Lung (tissue), 12 donors: Measurements from ENCODE around the gene C4orf50. TPM values are rescaled to one million over a fixed set of nuclear protein-coding genes. Genes with fewer than 3 reads are reported as not detected.
A peak's percentile ranks its signal among the peaks of the same experiment; 100 is the strongest.

ENCODE experiments used
- ATAC-seq: fragments of 200-7000 bp; cut with Tn5 transposase; one replicate; pipeline ENCODE4 v1.9.1; 2020; ENCODE audit warnings: moderate number of reproducible peaks; ENCODE audit not compliant: insufficient read depth, low FRiP score
- DNase-seq, 3 donors: peaks; one replicate each; pipeline ENCODE4 v3.0.0-alpha.2; 2013 to 2017
- H3K27ac ChIP-seq, 2 donors: one replicate each; pipeline ENCODE4 v1.5.1; 2013; ENCODE audit warnings: mild to moderate bottlenecking in 2 of 2, moderate library complexity in 2 of 2, control low read depth in 1 of 2, inconsistent platforms in 1 of 2, low read depth in 1 of 2, low read length in 1 of 2
- H3K27me3 ChIP-seq, 3 donors: one replicate each; pipeline ENCODE4 v1.5.1; 2013; ENCODE audit warnings: low read length in 2 of 3; ENCODE audit not compliant: control insufficient read depth in 3 of 3, insufficient read depth in 3 of 3
- H3K36me3 ChIP-seq, 4 donors: one replicate each; pipeline ENCODE4 v1.5.1; 2013; ENCODE audit warnings: low read length in 4 of 4, mild to moderate bottlenecking in 1 of 4, moderate library complexity in 1 of 4; ENCODE audit not compliant: control insufficient read depth in 4 of 4, insufficient read depth in 4 of 4
- H3K4me1 ChIP-seq, 5 donors: one replicate each; pipeline ENCODE4 v1.5.1; 2013; ENCODE audit warnings: low read length in 5 of 5, mild to moderate bottlenecking in 2 of 5, moderate library complexity in 1 of 5; ENCODE audit not compliant: control insufficient read depth in 5 of 5, insufficient read depth in 5 of 5
- H3K4me3 ChIP-seq: one replicate; pipeline ENCODE4 v1.5.1; 2013; ENCODE audit warnings: mild to moderate bottlenecking, control low read depth, moderate library complexity
- H3K9ac ChIP-seq, 2 donors: one replicate each; pipeline ENCODE4 v1.5.1; 2013; ENCODE audit warnings: low read length in 2 of 2, control low read depth in 1 of 2; ENCODE audit not compliant: insufficient read depth in 1 of 2
- H3K9me3 ChIP-seq, 4 donors: one replicate each; pipeline ENCODE4 v1.5.1; 2013; ENCODE audit warnings: low read length in 3 of 4, mild to moderate bottlenecking in 1 of 4, moderate library complexity in 1 of 4; ENCODE audit not compliant: control insufficient read depth in 4 of 4, insufficient read depth in 3 of 4
- CTCF ChIP-seq: IDR thresholded peaks from 2 replicates; pipeline ENCODE4 v1.5.1; 2012; ENCODE audit warnings: mild to moderate bottlenecking; ENCODE audit errors: control extremely low read depth, extremely low read depth
- WGBS, 2 donors: extraction: QIAGEN DNeasy Blood & Tissue Kit; methylation state at CpG; one replicate each; pipeline ENCODE4 v1.1.7; 2013; 5-methylcytosine and 5-hydroxymethylcytosine counted together
- polyA plus RNA-seq, 2 donors: library from polyadenylated mRNA; stranded (reverse); fragments of 200-250 nt; gene quantifications; one replicate each; pipeline ENCODE4 v1.2.1, GENCODE V29; 2013
- total RNA-seq, 2 donors: library from RNA; depleted of rRNA in 1 of 2; stranded (reverse); fragments of >200 nt in 1 of 2; gene quantifications; one replicate each; pipeline ENCODE4 v1.2.1, GENCODE V29; 2014 to 2021
- donor health status: control.
- donor health status: control.
- donor health status: Bipolar disorder and iron deficiency.
- donor health status: healthy.
- donor health status: DM: yes; HTN: yes; CAD: no.

The C4orf50 gene
- total and polyA plus RNA-seq, 4 donors: 0.02 to 0.04 (median 0.03) TPM

GRCh38 chr4:5893591-5893990, 124.6 kb downstream of the C4orf50 start:
- Histone ChIP-seq H3K36me3 (no peaks in the 10 kb centered on the region), H3K4me3 (no peak overlapping the region), H3K27ac (no peak overlapping the region), H3K9ac (no peak overlapping the region), H3K4me1 (peaks cover 0 to 26% (median 10%) of the 10 kb centered on the region in 5 donors), H3K9me3 (peaks cover 0 to 15% (median 3%) of the 10 kb centered on the region in 4 donors), H3K27me3 (peaks cover 4 to 69% (median 64%) of the 10 kb centered on the region in 3 donors)
- DNase-seq (no peak), ATAC-seq (no peak)
- 67 to 76% methylated on average over 8 of the region's 8 CpGs for WGBS, 2 donors
- no peak for TF ChIP-seq CTCF

GRCh38 chr4:5893004-5893580, 125.1 kb downstream of the C4orf50 start, which contains the start of gene CRMP1:
Gene CRMP1, minus strand, starts transcription at chr4:5893086. Its CDS starts 117 bp downstream, at chr4:5892969.
- Histone ChIP-seq H3K27me3 (peaks cover 4 to 64% (median 60%) of the 10 kb centered on the region in 3 donors), H3K4me1 (peaks cover 0 to 26% (median 10%) of the 10 kb centered on the region in 5 donors), H3K4me3 (no peak within 1 kb of the TSS), H3K9ac (no peak within 1 kb of the TSS), H3K27ac (no peak within 1 kb of the TSS), H3K36me3 (no peaks in the 10 kb centered on the region), H3K9me3 (peaks cover 0 to 15% (median 3%) of the 10 kb centered on the region in 4 donors)
- ATAC-seq (no peak), DNase-seq (peak; percentile 47 to 70 (median 60))
- TF ChIP-seq CTCF: no peak
- WGBS, 2 donors: 4 to 8% methylated on average over 31 to 67 of the region's 67 CpGs

- H3K9me3 ChIP-seq: peaks cover 0 to 13% (median 3%) of the 10 kb centered on the region in 4 donors
- 2 to 4% methylated on average over 62 to 100 of the region's 100 CpGs for WGBS, 2 donors
- no peak overlapping the region for H3K27ac ChIP-seq
- DNase-seq (no peak), ATAC-seq (no peak)
- H3K36me3 ChIP-seq: no peaks in the 10 kb centered on the region
- H3K9ac ChIP-seq: no peak overlapping the region
- no peak for TF ChIP-seq CTCF
- peaks cover 0 to 26% (median 10%) of the 10 kb centered on the region in 5 donors for H3K4me1 ChIP-seq
- H3K27me3 ChIP-seq: peaks cover 4 to 60% (median 54%) of the 10 kb centered on the region in 3 donors
- H3K4me3 ChIP-seq: no peak overlapping the region
Observed at GRCh38 chr4:5892323-5893003, 125.8 kb downstream of the C4orf50 start.
